ENCODE data around the gene ELF2.

DNA sequence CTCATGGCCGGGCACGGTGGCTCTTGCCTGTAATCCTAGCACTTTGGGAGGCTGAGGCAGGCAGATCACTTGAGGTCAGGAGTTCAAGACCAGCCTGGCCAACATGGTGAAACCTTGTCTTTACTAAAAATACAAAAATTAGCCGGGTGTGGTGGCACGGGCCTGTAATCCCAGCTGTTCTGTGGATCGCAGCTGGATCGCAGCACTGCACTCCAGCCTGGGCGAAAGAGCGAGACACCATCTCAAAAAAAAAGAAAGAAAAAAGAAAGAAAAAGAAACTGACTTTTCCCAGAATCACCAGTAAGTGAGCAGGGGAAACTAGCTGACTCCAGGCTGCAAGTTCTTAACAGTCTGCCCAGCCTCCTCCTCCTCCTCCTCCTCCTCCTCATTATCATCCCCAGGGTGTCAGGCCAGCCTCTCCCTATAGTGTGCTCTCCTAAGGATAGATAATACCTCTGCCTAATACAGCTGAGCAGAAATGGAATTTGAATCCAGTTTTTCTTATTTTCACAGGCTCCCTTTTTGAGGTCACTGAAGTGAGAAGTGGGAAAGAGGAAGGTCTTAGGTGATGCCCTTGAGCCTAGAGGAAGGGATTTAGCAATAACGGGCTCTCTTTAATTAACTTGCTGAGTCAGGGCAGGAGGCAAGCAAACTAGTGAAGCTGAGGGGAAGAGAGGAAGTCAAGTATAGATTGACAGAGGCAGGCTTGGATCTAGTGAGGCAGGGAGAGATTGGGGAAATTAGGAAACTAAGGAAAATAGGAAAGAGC, 11.8 kb upstream of the ELF2 start:
- TF ChIP-seq CTCF (conservative IDR thresholded peaks at IDR 0.05; ENCODE audit: low read depth, low read length), result no peak
- no peak for TF ChIP-seq EZH2 (IDR thresholded peaks at IDR 0.05; ENCODE audit: borderline replicate concordance, low read depth, low read length, poor library complexity, severe bottlenecking)
